IMR-90 (cell line): ENCODE measurements around the gene A3GALT2. TPM values are rescaled to one million over a fixed set of nuclear protein-coding genes. Genes with fewer than 3 reads are reported as not detected.

ENCODE experiments used
- ATAC-seq: fragments of 200-7000 bp; cut with Tn5 transposase; 2 replicates; pipeline ENCODE4 v1.9.1; 2020; ENCODE audit warnings: low read depth, mild to moderate bottlenecking, moderate library complexity
- BruUV-seq: library from RNA; stranded (reverse); fragments of 400-500 nt; replicated peaks from 2 replicates; lab custom pipeline; 2021; lab: Mats Ljungman, UMichigan
- CTCF ChIA-PET: fragments of 300-600 bp; formaldehyde crosslinking; extraction: SDS; loops from one replicate; lab custom pipeline; 2021; ENCODE audit warnings: antibody characterized with exemption; lab: Yijun Ruan, JAX
- POLR2A ChIA-PET: fragments of 300-600 bp; sonication (Branson Sonifier 250); formaldehyde crosslinking; loops from one replicate; lab custom pipeline; 2022; ENCODE audit warnings: antibody characterized with exemption; ENCODE audit not compliant: unreplicated experiment; lab: Charles Lee
- DNase-seq: peaks from one replicate; pipeline ENCODE4 v3.0.0; 2013
- H2AFZ ChIP-seq: replicated peaks from 2 replicates; pipeline ENCODE3; 2013; ENCODE audit warnings: low read length, mild to moderate bottlenecking; ENCODE audit not compliant: poor library complexity
- H2AK5ac ChIP-seq: 2 replicates; pipeline ENCODE4 v1.6.1; 2013; ENCODE audit warnings: low read depth, low read length, inconsistent platforms
- H2AK9ac ChIP-seq: replicated peaks from 2 replicates; pipeline ENCODE3; 2013; ENCODE audit warnings: mild to moderate bottlenecking, low read depth, low read length, moderate library complexity; ENCODE audit not compliant: poor library complexity
- H2BK120ac ChIP-seq: 2 replicates; pipeline ENCODE4 v1.6.1; 2013; ENCODE audit warnings: low read depth, low read length, inconsistent platforms
- H2BK15ac ChIP-seq: 3 replicates; pipeline ENCODE4 v1.6.1; 2013; ENCODE audit warnings: low read depth, low read length, inconsistent platforms
- H2BK20ac ChIP-seq: 2 replicates; pipeline ENCODE4 v1.6.1; 2013; ENCODE audit warnings: low read depth, mild to moderate bottlenecking, inconsistent platforms, low read length, moderate library complexity
- H2BK5ac ChIP-seq: 2 replicates; pipeline ENCODE4 v1.6.1; 2013; ENCODE audit warnings: mild to moderate bottlenecking, low read depth, low read length, inconsistent platforms; ENCODE audit not compliant: poor library complexity, severe bottlenecking
- H3K14ac ChIP-seq: replicated peaks from 2 replicates; pipeline ENCODE4 v1.6.1; 2013; ENCODE audit warnings: low read depth, low read length, inconsistent platforms
- H3K18ac ChIP-seq: 2 replicates; pipeline ENCODE4 v1.6.1; 2013; ENCODE audit warnings: low read depth, low read length, control low read depth
- H3K23ac ChIP-seq: 2 replicates; pipeline ENCODE4 v1.6.1; 2013; ENCODE audit warnings: low read depth, low read length, inconsistent platforms
- H3K27ac ChIP-seq: 2 replicates; pipeline ENCODE4 v1.5.1; 2013; ENCODE audit warnings: mild to moderate bottlenecking, control low read depth, low read length; ENCODE audit not compliant: insufficient read depth
- H3K27me3 ChIP-seq: 2 replicates; pipeline ENCODE4 v1.6.1; 2013; ENCODE audit warnings: low read length; ENCODE audit not compliant: control insufficient read depth, insufficient read depth
- H3K36me3 ChIP-seq: 2 replicates; pipeline ENCODE4 v1.6.1; 2013; ENCODE audit warnings: low read length, mixed read lengths; ENCODE audit not compliant: control insufficient read depth, insufficient read depth
- H3K4ac ChIP-seq: 2 replicates; pipeline ENCODE4 v1.6.1; 2013; ENCODE audit warnings: low read depth, low read length, inconsistent platforms
- H3K4me1 ChIP-seq: 2 replicates; pipeline ENCODE4 v1.6.1; 2013; ENCODE audit warnings: low read length, mixed read lengths; ENCODE audit not compliant: control insufficient read depth, insufficient read depth
- H3K4me2 ChIP-seq: 2 replicates; pipeline ENCODE4 v1.6.1; 2013; ENCODE audit warnings: low read depth, mild to moderate bottlenecking, control low read depth, low read length, moderate library complexity
- H3K4me3 ChIP-seq: 2 replicates; pipeline ENCODE4 v1.5.1; 2013; ENCODE audit warnings: low read depth, mild to moderate bottlenecking, control low read depth, low read length, moderate library complexity; ENCODE audit not compliant: insufficient read depth
- H3K56ac ChIP-seq: 2 replicates; pipeline ENCODE4 v1.6.1; 2013; ENCODE audit warnings: low read length, inconsistent platforms; ENCODE audit not compliant: insufficient read depth; ENCODE audit errors: extremely low read depth
- H3K79me1 ChIP-seq, 2 experiments: 2 replicates each; pipeline ENCODE4 v1.6.1; 2013; ENCODE audit warnings: low read length in 2 of 2, inconsistent platforms in 1 of 2, low read depth in 1 of 2
- H3K9ac ChIP-seq: 2 replicates; pipeline ENCODE4 v1.6.1; 2013; ENCODE audit warnings: low read depth, low read length, control low read depth
- H3K9me1 ChIP-seq: 2 replicates; pipeline ENCODE4 v1.6.1; 2013; ENCODE audit warnings: low read length, inconsistent platforms; ENCODE audit not compliant: insufficient read depth
- H3K9me3 ChIP-seq: 2 replicates; pipeline ENCODE4 v1.6.1; 2013; ENCODE audit warnings: low read length; ENCODE audit not compliant: control insufficient read depth, insufficient read depth
- H4K20me1 ChIP-seq: 2 replicates; pipeline ENCODE4 v1.6.1; 2013; ENCODE audit warnings: low read length, inconsistent platforms; ENCODE audit not compliant: insufficient read depth
- H4K5ac ChIP-seq: 2 replicates; pipeline ENCODE4 v1.6.1; 2013; ENCODE audit warnings: mild to moderate bottlenecking, low read depth, low read length, control low read depth
- H4K8ac ChIP-seq, 2 experiments: 2 replicates each; pipeline ENCODE4 v1.6.1; 2013; ENCODE audit warnings: low read depth in 2 of 2, low read length in 2 of 2, control low read depth in 1 of 2, inconsistent platforms in 1 of 2
- H4K91ac ChIP-seq: 2 replicates; pipeline ENCODE4 v1.6.1; 2013; ENCODE audit warnings: low read depth, low read length, inconsistent platforms; ENCODE audit not compliant: insufficient read depth
- CEBPB ChIP-seq: IDR thresholded peaks from 2 replicates; pipeline ENCODE4 v1.6.1; 2012; ENCODE audit warnings: low read depth, low read length, improper control_type of control experiment
- MAZ ChIP-seq: IDR thresholded peaks from 2 replicates; pipeline ENCODE4 v1.6.1; 2012; ENCODE audit warnings: low read depth, mild to moderate bottlenecking, low read length, improper control_type of control experiment, moderate library complexity, borderline replicate concordance
- SMC3 ChIP-seq: fragments of 150-350 bp; IDR thresholded peaks from 2 replicates; pipeline ENCODE4 v1.6.1; 2016; ENCODE audit warnings: low read depth, mild to moderate bottlenecking, antibody characterized with exemption, low read length, moderate library complexity
- WGBS, 2 experiments: methylation state at CpG; one replicate each; pipeline versions ENCODE4 v1.1.5 to v1.1.7; 2013; ENCODE audit warnings: missing lambda C conversion rate in 2 of 2; ENCODE audit not compliant: insufficient read length in 1 of 2; ENCODE audit errors: extremely low coverage in 2 of 2; 5-methylcytosine and 5-hydroxymethylcytosine counted together
- dilution Hi-C: fragments of 300-500 bp; cut with HindIII; formaldehyde crosslinking; loops from one replicate; pipeline ENCODE4 v1.14.3; 2018; ENCODE audit warnings: low sequenced_read_pairs; ENCODE audit not compliant: unreplicated experiment
- in situ Hi-C: fragments of 300-500 bp; cut with MboI; formaldehyde crosslinking; loops from 3 replicates; pipeline ENCODE4 v1.14.3; 2019; ENCODE audit warnings: low sequenced_read_pairs, inconsistent platforms, mixed read lengths
- intact Hi-C: fragments of 100-400 bp; cut with micrococcal nuclease; formaldehyde crosslinking; loops from 2 replicates; pipeline ENCODE4 v1.10.0; 2022
- polyA plus RNA-seq, 3 experiments: library from polyadenylated mRNA; depleted of rRNA; stranded (reverse); fragments of >200 nt; gene quantifications; 2 replicates each; pipeline ENCODE4 v1.2.3, GENCODE V29; 2012; ENCODE audit warnings: low replicate concordance in 1 of 3
- total RNA-seq: library from RNA; depleted of rRNA; stranded (reverse); fragments of >200 nt; gene quantifications from 2 replicates; pipeline ENCODE4 v1.2.3, GENCODE V29; 2012
- TF ChIP-seq, protein P1 (sequence below): conservative IDR thresholded peaks from 2 replicates; pipeline ENCODE4 v1.5.1; 2012; ENCODE audit warnings: mild to moderate bottlenecking, low read depth, low read length, improper control_type of control experiment

A3GALT2 gene
- total and polyA plus RNA-seq, 2 of the 4 experiments (the other 2 are of a cell fraction), result not detected

GRCh38 chr1:33301273-33301984, 19.5 kb downstream of the A3GALT2 start (continued):
- no peak for TF ChIP-seq SMC3

- Histone ChIP-seq H3K14ac (no peak overlapping the region), H4K91ac (no peak overlapping the region), H3K36me3 (peaks cover 15% of the 10 kb centered on the region), H4K20me1 (peaks cover 5% of the 10 kb centered on the region; the same call in 1 of the 2 replicates), H3K9me3 (no peaks in the 10 kb centered on the region), H2BK20ac (no peak overlapping the region), H2AFZ (peak overlapping the region; percentile 29), H2AK5ac (no peak overlapping the region), H3K4me1 (peaks cover 10% of the 10 kb centered on the region), H2BK15ac (no peak overlapping the region), H2BK5ac (no peak overlapping the region), H3K27me3 (no peaks in the 10 kb centered on the region), H4K8ac (no peak overlapping the region), H3K18ac (no peak overlapping the region), H3K9ac (no peak overlapping the region), H3K4me2 (no peak overlapping the region), H2BK120ac (no peak overlapping the region), H3K79me1 (peaks cover 0 to 14% of the 10 kb centered on the region in 2 experiments; a peak in 1 of 4 replicates), H3K9me1 (peaks cover 3% of the 10 kb centered on the region), H3K4ac (no peak overlapping the region), H3K27ac (no peak overlapping the region; the same call in 1 of the 2 replicates), H4K5ac (no peak overlapping the region), H3K56ac (no peak overlapping the region), H2AK9ac (peak overlapping the region; percentile 91), H3K4me3 (no peak overlapping the region), H3K23ac (no peak overlapping the region)
- intact Hi-C loops, result no loop called here
- no CpG with 5 or more reads among the region's 5 CpGs for WGBS, 2 experiments
- in situ Hi-C loops, result no loop called here
- CTCF ChIA-PET, result no interaction called here
- DNase-seq (peak; percentile 86), ATAC-seq (peak; percentile 59)
- POLR2A ChIA-PET, result no interaction called here
- dilution Hi-C loops, result no loop called here
- peak; percentile 9; the same call in 1 of the 2 replicates for TF ChIP-seq MAZ
- peak; percentile 90 for TF ChIP-seq CEBPB
- TF ChIP-seq, protein P1, sequence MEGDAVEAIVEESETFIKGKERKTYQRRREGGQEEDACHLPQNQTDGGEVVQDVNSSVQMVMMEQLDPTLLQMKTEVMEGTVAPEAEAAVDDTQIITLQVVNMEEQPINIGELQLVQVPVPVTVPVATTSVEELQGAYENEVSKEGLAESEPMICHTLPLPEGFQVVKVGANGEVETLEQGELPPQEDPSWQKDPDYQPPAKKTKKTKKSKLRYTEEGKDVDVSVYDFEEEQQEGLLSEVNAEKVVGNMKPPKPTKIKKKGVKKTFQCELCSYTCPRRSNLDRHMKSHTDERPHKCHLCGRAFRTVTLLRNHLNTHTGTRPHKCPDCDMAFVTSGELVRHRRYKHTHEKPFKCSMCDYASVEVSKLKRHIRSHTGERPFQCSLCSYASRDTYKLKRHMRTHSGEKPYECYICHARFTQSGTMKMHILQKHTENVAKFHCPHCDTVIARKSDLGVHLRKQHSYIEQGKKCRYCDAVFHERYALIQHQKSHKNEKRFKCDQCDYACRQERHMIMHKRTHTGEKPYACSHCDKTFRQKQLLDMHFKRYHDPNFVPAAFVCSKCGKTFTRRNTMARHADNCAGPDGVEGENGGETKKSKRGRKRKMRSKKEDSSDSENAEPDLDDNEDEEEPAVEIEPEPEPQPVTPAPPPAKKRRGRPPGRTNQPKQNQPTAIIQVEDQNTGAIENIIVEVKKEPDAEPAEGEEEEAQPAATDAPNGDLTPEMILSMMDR, result no peak
- no TSS peak for BruUV-seq
These were observed 20.2 kb downstream of the A3GALT2 start for GRCh38 chr1:33300673-33301072.
